GM21528 (cell line): ENCODE measurements around the gene MGRN1.

Experiments
- ATAC-seq: cut with Tn5 transposase; IDR thresholded peaks from one replicate; pipeline ENCODE4 v1.9.1; 2021; ENCODE audit warnings: mild to moderate bottlenecking, moderate library complexity; ENCODE audit not compliant: unreplicated experiment, low FRiP score

Gene MGRN1

GRCh38 chr16:4667203-4667963, 42.8 kb downstream of the MGRN1 start:
- no peak for ATAC-seq

- no peak for ATAC-seq
Measured at GRCh38 chr16:4668313-4668960, 43.8 kb downstream of the MGRN1 start.

GRCh38 chr16:4673387-4674046, 48.9 kb downstream of the MGRN1 start:
- ATAC-seq = no peak

GRCh38 chr16:4674926-4675530, 50.4 kb downstream of the MGRN1 start:
- no peak for ATAC-seq

- no peak for ATAC-seq
Measured at GRCh38 chr16:4675864-4676786, 51.5 kb downstream of the MGRN1 start.

- no peak for ATAC-seq
Measured at GRCh38 chr16:4676831-4677230, 52.2 kb downstream of the MGRN1 start.

- no peak for ATAC-seq
Measured at GRCh38 chr16:4677390-4677789, 52.8 kb downstream of the MGRN1 start.

GRCh38 chr16:4677994-4678393, 53.4 kb downstream of the MGRN1 start:
- no peak for ATAC-seq

GRCh38 chr16:4678596-4678995, 54.0 kb downstream of the MGRN1 start:
- no peak for ATAC-seq

- ATAC-seq = no peak
Measured at GRCh38 chr16:4679156-4679849, 54.7 kb downstream of the MGRN1 start.

- ATAC-seq = no peak
Measured at GRCh38 chr16:4679850-4680636, 55.4 kb downstream of the MGRN1 start.

GRCh38 chr16:4680673-4681470, 56.2 kb downstream of the MGRN1 start:
- ATAC-seq = no peak

GRCh38 chr16:4681471-4682083, 57.0 kb downstream of the MGRN1 start:
- no peak for ATAC-seq

GRCh38 chr16:4682084-4682591, 57.5 kb downstream of the MGRN1 start:
- ATAC-seq = no peak

- no peak for ATAC-seq
Measured at GRCh38 chr16:4682616-4683254, 58.1 kb downstream of the MGRN1 start.

GRCh38 chr16:4683255-4684057, 58.8 kb downstream of the MGRN1 start:
- no peak for ATAC-seq
